Measurements from ENCODE around the gene RPLP2.

Gene RPLP2

DNA sequence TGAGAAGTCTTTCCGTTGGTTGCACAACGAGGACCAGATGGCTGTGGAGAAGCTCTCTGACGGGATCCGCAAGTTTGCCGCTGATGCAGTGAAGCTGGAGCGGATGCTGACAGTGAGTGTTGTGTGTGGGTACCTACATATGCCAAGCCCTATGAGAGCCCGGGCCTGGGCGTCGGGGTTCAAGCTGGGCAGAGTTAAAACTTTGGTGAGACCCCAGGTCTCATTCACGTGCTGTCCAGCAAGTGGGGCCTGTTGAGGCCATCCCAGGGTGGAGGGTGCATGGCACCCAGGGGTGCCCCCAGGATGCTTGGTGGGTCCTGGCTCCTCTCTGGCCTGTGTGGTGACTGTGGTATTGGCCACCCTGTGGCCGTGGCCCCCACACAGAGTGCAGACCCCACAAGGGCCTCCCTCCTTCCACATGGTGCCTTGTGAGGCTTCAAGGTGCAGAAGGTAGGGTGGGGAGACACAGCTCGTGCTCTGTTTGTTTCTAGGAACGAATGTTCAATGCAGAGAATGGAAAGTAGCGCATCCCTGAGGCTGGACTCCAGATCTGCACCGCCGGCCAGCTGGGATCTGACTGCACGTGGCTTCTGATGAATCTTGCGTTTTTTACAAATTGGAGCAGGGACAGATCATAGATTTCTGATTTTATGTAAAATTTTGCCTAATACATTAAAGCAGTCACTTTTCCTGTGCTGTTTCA, 45.3 kb upstream of the RPLP2 start:
- Histone ChIP-seq H3F3A (ENCODE audit: insufficient read depth, low read length) (peaks cover 28% of the 10 kb centered on the region), H3K9ac (ENCODE audit: low read length) (no peak overlapping the region)
- no peak for DNase-seq

DNA sequence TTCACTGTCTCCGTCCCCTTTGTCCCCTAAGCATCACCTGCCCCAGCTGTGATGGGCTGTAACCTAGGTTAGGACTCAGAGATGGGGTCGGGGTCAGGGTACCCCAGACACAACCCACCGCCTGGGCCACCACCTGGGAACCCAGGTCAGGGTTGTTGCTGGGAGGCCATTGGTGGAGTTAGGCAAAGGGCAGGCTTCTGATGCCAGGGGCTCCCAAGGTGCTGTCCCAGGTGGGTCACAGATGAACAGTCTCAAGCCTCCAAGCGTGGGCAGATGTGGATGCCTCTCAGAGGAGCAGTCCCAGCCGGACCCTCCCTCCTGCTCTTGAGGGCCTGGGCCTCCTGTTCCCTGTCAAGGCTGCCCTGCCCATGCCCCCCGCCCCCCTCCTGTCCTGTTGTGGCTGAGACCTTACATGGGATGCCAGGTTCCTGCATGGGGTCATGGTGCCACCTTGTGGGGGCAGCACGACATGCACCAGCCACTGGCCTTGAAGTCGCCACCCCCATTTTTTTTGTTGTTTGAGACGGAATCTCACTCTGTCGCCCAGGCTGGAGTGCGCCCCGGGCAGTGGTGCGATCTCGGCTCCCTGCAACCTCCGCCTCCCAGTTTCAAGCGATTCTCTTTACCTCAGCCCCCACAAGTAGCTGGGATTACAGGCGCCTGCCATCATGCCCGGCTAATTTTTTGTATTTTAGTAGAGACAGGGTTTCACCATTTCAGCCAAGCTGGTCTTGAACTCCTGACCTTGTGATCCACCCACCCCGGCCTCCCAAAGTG, 44.6 kb upstream of the RPLP2 start:
- H3K9me2 ChIP-seq (replicated peaks; ENCODE audit: insufficient read depth, low read length): no peaks in the 10 kb centered on the region
- peaks cover 3% of the 10 kb centered on the region; the same call in 1 of the 2 replicates for H4K20me1 ChIP-seq (ENCODE audit: insufficient read depth, low read length)
- peaks cover 6% of the 10 kb centered on the region; the same call in 1 of the 2 replicates for H3K79me2 ChIP-seq (ENCODE audit: low read length)
- DNase-seq: peak; percentile 59
- H3K4me1 ChIP-seq (ENCODE audit: low read length): no peaks in the 10 kb centered on the region
- no peaks in the 10 kb centered on the region for H3K27me3 ChIP-seq (replicated peaks; ENCODE audit: insufficient read depth, low read length)
- no peak overlapping the region for H3K4me3 ChIP-seq (ENCODE audit: low read length)
- H3K4me2 ChIP-seq (ENCODE audit: low read depth, low read length): no peak overlapping the region
- H3F3A ChIP-seq (ENCODE audit: insufficient read depth, low read length): peaks cover 28% of the 10 kb centered on the region
- H2AFZ ChIP-seq (ENCODE audit: low read length): no peak overlapping the region
- no peaks in the 10 kb centered on the region for H3K9me3 ChIP-seq (replicated peaks; ENCODE audit: insufficient read depth, low read length)
- TF ChIP-seq, protein P1, sequence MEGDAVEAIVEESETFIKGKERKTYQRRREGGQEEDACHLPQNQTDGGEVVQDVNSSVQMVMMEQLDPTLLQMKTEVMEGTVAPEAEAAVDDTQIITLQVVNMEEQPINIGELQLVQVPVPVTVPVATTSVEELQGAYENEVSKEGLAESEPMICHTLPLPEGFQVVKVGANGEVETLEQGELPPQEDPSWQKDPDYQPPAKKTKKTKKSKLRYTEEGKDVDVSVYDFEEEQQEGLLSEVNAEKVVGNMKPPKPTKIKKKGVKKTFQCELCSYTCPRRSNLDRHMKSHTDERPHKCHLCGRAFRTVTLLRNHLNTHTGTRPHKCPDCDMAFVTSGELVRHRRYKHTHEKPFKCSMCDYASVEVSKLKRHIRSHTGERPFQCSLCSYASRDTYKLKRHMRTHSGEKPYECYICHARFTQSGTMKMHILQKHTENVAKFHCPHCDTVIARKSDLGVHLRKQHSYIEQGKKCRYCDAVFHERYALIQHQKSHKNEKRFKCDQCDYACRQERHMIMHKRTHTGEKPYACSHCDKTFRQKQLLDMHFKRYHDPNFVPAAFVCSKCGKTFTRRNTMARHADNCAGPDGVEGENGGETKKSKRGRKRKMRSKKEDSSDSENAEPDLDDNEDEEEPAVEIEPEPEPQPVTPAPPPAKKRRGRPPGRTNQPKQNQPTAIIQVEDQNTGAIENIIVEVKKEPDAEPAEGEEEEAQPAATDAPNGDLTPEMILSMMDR (IDR thresholded peaks at IDR 0.05; ENCODE audit: low read length): peak; percentile 64
- TF ChIP-seq EZH2 (optimal IDR thresholded peaks at IDR 0.05; ENCODE audit: low read depth, low read length) (no peak), EZH2phosphoT487 (IDR thresholded peaks at IDR 0.05; ENCODE audit: low read length) (no peak)
- no peak overlapping the region for H3K9ac ChIP-seq (ENCODE audit: low read length)
- peaks cover 5% of the 10 kb centered on the region for H3K36me3 ChIP-seq (replicated peaks; ENCODE audit: insufficient read depth, low read length)
- no peak overlapping the region for H3K27ac ChIP-seq (ENCODE audit: low read length)

More for the DNA sequence above, 45.3 kb upstream of the RPLP2 start:
- H3K27me3 ChIP-seq (replicated peaks; ENCODE audit: insufficient read depth, low read length): no peaks in the 10 kb centered on the region
- no peaks in the 10 kb centered on the region for H3K9me3 ChIP-seq (replicated peaks; ENCODE audit: insufficient read depth, low read length)
- no peaks in the 10 kb centered on the region for H3K9me2 ChIP-seq (replicated peaks; ENCODE audit: insufficient read depth, low read length)
- TF ChIP-seq, protein P1 (IDR thresholded peaks at IDR 0.05; ENCODE audit: low read length): no peak
- TF ChIP-seq EZH2 (optimal IDR thresholded peaks at IDR 0.05; ENCODE audit: low read depth, low read length): no peak
- no peak for TF ChIP-seq EZH2phosphoT487 (IDR thresholded peaks at IDR 0.05; ENCODE audit: low read length)
- no peak overlapping the region for H2AFZ ChIP-seq (ENCODE audit: low read length)
- H3K4me2 ChIP-seq (ENCODE audit: low read depth, low read length): no peak overlapping the region
- no peak overlapping the region for H3K4me3 ChIP-seq (ENCODE audit: low read length)
- no peak overlapping the region for H3K27ac ChIP-seq (ENCODE audit: low read length)
- H3K4me1 ChIP-seq (ENCODE audit: low read length): no peaks in the 10 kb centered on the region
- peaks cover 6% of the 10 kb centered on the region; the same call in 1 of the 2 replicates for H3K79me2 ChIP-seq (ENCODE audit: low read length)
- H4K20me1 ChIP-seq (ENCODE audit: insufficient read depth, low read length): peaks cover 3% of the 10 kb centered on the region; the same call in 1 of the 2 replicates
- peaks cover 8% of the 10 kb centered on the region for H3K36me3 ChIP-seq (replicated peaks; ENCODE audit: insufficient read depth, low read length)

DNA sequence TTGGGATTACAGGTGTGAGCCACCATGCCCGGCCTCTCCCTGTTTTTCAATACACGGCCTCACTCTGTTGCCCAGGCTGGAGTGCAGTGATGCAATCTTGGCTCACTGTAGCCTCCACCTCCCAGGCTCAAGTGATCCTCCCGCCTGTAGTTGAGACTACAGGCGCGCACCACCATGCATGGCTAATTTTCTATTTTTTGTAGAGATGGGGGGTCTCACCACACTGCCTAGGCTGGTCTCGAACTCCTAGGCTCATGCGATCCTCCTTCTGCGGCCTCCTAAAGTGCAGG, 44.0 kb upstream of the RPLP2 start:
- H3K27ac ChIP-seq (ENCODE audit: low read length): no peak overlapping the region
- peaks cover 28% of the 10 kb centered on the region for H3F3A ChIP-seq (ENCODE audit: insufficient read depth, low read length)
- no peak overlapping the region for H3K9ac ChIP-seq (ENCODE audit: low read length)
- peaks cover 6% of the 10 kb centered on the region for H3K36me3 ChIP-seq (replicated peaks; ENCODE audit: insufficient read depth, low read length)
- no peaks in the 10 kb centered on the region for H3K27me3 ChIP-seq (replicated peaks; ENCODE audit: insufficient read depth, low read length)
- no peak for TF ChIP-seq EZH2 (optimal IDR thresholded peaks at IDR 0.05; ENCODE audit: low read depth, low read length)
- TF ChIP-seq EZH2phosphoT487 (IDR thresholded peaks at IDR 0.05; ENCODE audit: low read length): no peak
- TF ChIP-seq, protein P1 (IDR thresholded peaks at IDR 0.05; ENCODE audit: low read length): no peak
- peaks cover 3% of the 10 kb centered on the region; the same call in 1 of the 2 replicates for H4K20me1 ChIP-seq (ENCODE audit: insufficient read depth, low read length)
- peaks cover 10% of the 10 kb centered on the region; the same call in 1 of the 2 replicates for H3K79me2 ChIP-seq (ENCODE audit: low read length)
- no peak overlapping the region for H2AFZ ChIP-seq (ENCODE audit: low read length)
- H3K4me2 ChIP-seq (ENCODE audit: low read depth, low read length): no peak overlapping the region
- H3K9me3 ChIP-seq (replicated peaks; ENCODE audit: insufficient read depth, low read length): no peaks in the 10 kb centered on the region
- H3K4me1 ChIP-seq (ENCODE audit: low read length): no peaks in the 10 kb centered on the region
- DNase-seq: no peak
- H3K4me3 ChIP-seq (ENCODE audit: low read length): no peak overlapping the region
- H3K9me2 ChIP-seq (replicated peaks; ENCODE audit: insufficient read depth, low read length): no peaks in the 10 kb centered on the region
